K562 (cell line): ENCODE data around the gene APOL4. TPM values are rescaled to one million over a fixed set of nuclear protein-coding genes. Genes with fewer than 3 reads are reported as not detected.
"Not testable (repeated sequence)": the region's sequence is repeated elsewhere in the genome, so short reads cannot be mapped to it uniquely, and the experiment has no call there.

Experiments
- ATAC-seq: fragments of 200-7000 bp; cut with Tn5 transposase; 3 replicates; pipeline ENCODE4 v1.9.1; 2020; ENCODE audit warnings: moderate library complexity
- BruUV-seq: library from RNA; stranded (reverse); fragments of 400-500 nt; replicated peaks from 2 replicates; lab custom pipeline; 2021; lab: Mats Ljungman, UMichigan
- CTCF ChIA-PET: fragments of 300-600 bp; formaldehyde crosslinking; extraction: SDS; loops from one replicate; lab custom pipeline; 2021; ENCODE audit warnings: low intra/inter-chr PET ratio; lab: Yijun Ruan, JAX
- POLR2A ChIA-PET: fragments of 300-600, 350-650 bp; sonication (Branson Sonifier 250); formaldehyde crosslinking; extraction: SDS; loops from one replicate; lab custom pipeline; 2021; ENCODE audit warnings: antibody characterized with exemption, inconsistent platforms; lab: Yijun Ruan, JAX
- DNase-seq, 4 experiments: peaks; one replicate each; pipeline versions ENCODE4 v3.0.0 to v3.0.0-alpha.2; 2011 to 2018; ENCODE audit warnings: low spot score in 3 of 4, mixed read lengths in 3 of 4; ENCODE audit errors: extremely low read depth in 1 of 4
- FAIRE-seq: peaks from 2 replicates; lab custom pipeline; 2011; peaks lifted over from hg19 to GRCh38; lab: Jason Lieb, UNC
- H2AFZ ChIP-seq: 2 replicates; pipeline ENCODE4 v1.6.0; 2011; ENCODE audit warnings: low read depth, low read length, control low read depth, inconsistent platforms
- H3K27ac ChIP-seq: fragments of 200-600 bp; 3 replicates; pipeline ENCODE4 v1.8.0; 2011; ENCODE audit warnings: low read depth, mild to moderate bottlenecking, control low read depth, inconsistent platforms, low read length, moderate library complexity, mixed read lengths; ENCODE audit errors: extremely low read depth
- H3K27me3 ChIP-seq, 2 experiments: fragments of 300-600 bp in 1 of 2; 2 replicates in 1 of 2; 3 replicates in 1 of 2; pipeline versions ENCODE4 v1.6.0 to v1.8.0; 2011; ENCODE audit warnings: inconsistent platforms in 2 of 2, low read length in 2 of 2, mild to moderate bottlenecking in 1 of 2, mixed read lengths in 1 of 2, moderate library complexity in 1 of 2; ENCODE audit not compliant: control insufficient read depth in 2 of 2, insufficient read depth in 2 of 2
- H3K36me3 ChIP-seq: fragments of 300-600 bp; 3 replicates; pipeline ENCODE4 v1.8.0; 2011; ENCODE audit warnings: mild to moderate bottlenecking, low read length, inconsistent platforms; ENCODE audit not compliant: control insufficient read depth, insufficient read depth
- H3K4me1 ChIP-seq, 2 experiments: fragments of 200-600 bp in 1 of 2; replicated peaks in 1 of 2; 2 replicates in 1 of 2; 3 replicates in 1 of 2; pipeline versions ENCODE4 v1.5.1 to v1.8.0; 2011; ENCODE audit warnings: inconsistent platforms in 2 of 2, low read length in 2 of 2, mild to moderate bottlenecking in 1 of 2, mixed read lengths in 1 of 2, moderate library complexity in 1 of 2; ENCODE audit not compliant: control insufficient read depth in 2 of 2, insufficient read depth in 2 of 2
- H3K4me2 ChIP-seq: 2 replicates; pipeline ENCODE4 v1.6.1; 2011; ENCODE audit warnings: low read length, control low read depth, inconsistent platforms, mixed read lengths; ENCODE audit not compliant: insufficient read depth
- H3K4me3 ChIP-seq: fragments of 200-600 bp; sonication (generic), shearing (Covaris generic); 2 replicates; pipeline ENCODE4 v1.5.1; 2016; ENCODE audit warnings: control low read depth, inconsistent platforms
- H3K79me2 ChIP-seq: fragments of 200-600 bp; 3 replicates; pipeline ENCODE4 v1.8.0; 2011; ENCODE audit warnings: low read length, inconsistent platforms; ENCODE audit not compliant: control insufficient read depth, insufficient read depth
- H3K9ac ChIP-seq, 2 experiments: 2 replicates each; pipeline versions ENCODE4 v1.6.0 to v1.6.1; 2011; ENCODE audit warnings: low read depth in 2 of 2, low read length in 2 of 2, control low read depth in 1 of 2, inconsistent platforms in 1 of 2, mild to moderate bottlenecking in 1 of 2, mixed read lengths in 1 of 2; ENCODE audit not compliant: insufficient read depth in 1 of 2
- H3K9me1 ChIP-seq: one replicate; pipeline ENCODE4 v1.6.0; 2011; ENCODE audit warnings: inconsistent platforms, mild to moderate bottlenecking, low read length, moderate library complexity; ENCODE audit not compliant: control insufficient read depth, insufficient read depth
- H3K9me3 ChIP-seq: replicated peaks from 2 replicates; pipeline ENCODE4 v1.5.1; 2011; ENCODE audit warnings: low read depth, low read length, inconsistent platforms; ENCODE audit not compliant: control insufficient read depth, insufficient read depth
- H4K20me1 ChIP-seq: replicated peaks from 2 replicates; pipeline ENCODE4 v1.6.1; 2011; ENCODE audit warnings: low read length, inconsistent platforms, mixed read lengths; ENCODE audit not compliant: control insufficient read depth, insufficient read depth
- CBX5 ChIP-seq: IDR thresholded peaks from 2 replicates; pipeline ENCODE4 v1.6.1; 2014; ENCODE audit warnings: low read depth, borderline replicate concordance
- WGBS: fragments of 100-300 bp; shearing (Covaris generic); methylation state at CpG from one replicate; pipeline ENCODE4 v1.1.6; 2016; ENCODE audit warnings: low coverage, mixed read lengths; ENCODE audit not compliant: insufficient coverage; ENCODE audit errors: missing lambda C conversion rate; 5-methylcytosine and 5-hydroxymethylcytosine counted together
- in situ Hi-C: fragments of 300-500 bp; cut with MboI; formaldehyde crosslinking; loops from 4 replicates; pipeline ENCODE4 v1.15.0; 2018; ENCODE audit warnings: inconsistent platforms, mixed read lengths
- intact Hi-C: fragments of 100-400 bp; cut with micrococcal nuclease; formaldehyde crosslinking; loops from 2 replicates; pipeline ENCODE4 v1.14.2; 2022
- polyA plus RNA-seq, 8 experiments: library from polyadenylated mRNA; depleted of rRNA in 4 of 8; stranded (reverse) in 5 of 8; unstranded in 3 of 8; fragments of >200 nt; fragmentation: Nextera tagmentation in 2 of 8; fragmentation: Illumina TruSeq in 1 of 8; extraction: Ambion mirVana in 2 of 8; extraction: Trizol in 1 of 8; gene quantifications; 2 replicates each; pipeline versions ENCODE4 v1.2.1 to v1.2.3, GENCODE V29; 2011 to 2014; ENCODE audit warnings: inconsistent platforms in 1 of 8, missing spikeins in 1 of 8
- total RNA-seq, 7 experiments: library from RNA; depleted of rRNA in 6 of 7; stranded (reverse); fragments of >200 nt in 6 of 7; fragmentation: Illumina TruSeq in 2 of 7; extraction: Trizol in 2 of 7; gene quantifications; 2 replicates each; pipeline versions ENCODE4 v1.2.1 to v1.2.3, GENCODE V29; 2011 to 2021; ENCODE audit warnings: low replicate concordance in 1 of 7

APOL4 gene
- total and polyA plus RNA-seq, 9 of the 15 experiments (the other 6 are each of a cell fraction or from before 2014, with no cell fraction given): 6.5 to 15.0 (median 9.8) TPM

- no TSS peak for BruUV-seq
- POLR2A ChIA-PET: no interaction called here
- Histone ChIP-seq H3K9me3 (peaks cover 2% of the 10 kb centered on the region; the same call in 1 of the 2 replicates), H3K4me1 (peaks cover 10 to 13% of the 10 kb centered on the region in 2 experiments; a peak in 4 of 5 replicates), H3K27me3 (no peaks in the 10 kb centered on the region), H3K79me2 (peaks cover 7% of the 10 kb centered on the region; the same call in 2 of the 3 replicates), H3K4me3 (no peak overlapping the region), H3K9ac (no peak overlapping the region), H3K36me3 (no peaks in the 10 kb centered on the region), H4K20me1 (no peaks in the 10 kb centered on the region), H2AFZ (no peak overlapping the region), H3K4me2 (no peak overlapping the region), H3K27ac (no peak overlapping the region), H3K9me1 (no peaks in the 10 kb centered on the region)
- intact Hi-C loops: no loop called here
- ATAC-seq (no peak), DNase-seq (no peak), FAIRE-seq (no peak)
- CTCF ChIA-PET: no interaction called here
- no peak for TF ChIP-seq CBX5
- in situ Hi-C loops: no loop called here
- 89% methylated on average over 1 of the region's 1 CpG for WGBS
Observed at GRCh38 chr22:36206255-36206654, 4.6 kb upstream of the APOL4 start.

- WGBS: 85% methylated on average over 5 of the region's 5 CpGs
- H2AFZ ChIP-seq, H3K9me1 ChIP-seq, intact Hi-C loops, H4K20me1 ChIP-seq, H3K9me3 ChIP-seq, DNase-seq, BruUV-seq, H3K4me3 ChIP-seq, H3K9ac ChIP-seq, H3K36me3 ChIP-seq, H3K27ac ChIP-seq, ATAC-seq, CTCF ChIA-PET, in situ Hi-C loops, FAIRE-seq, H3K27me3 ChIP-seq, H3K4me2 ChIP-seq: not testable (repeated sequence)
- H3K79me2 ChIP-seq: peaks cover 11% of the 10 kb centered on the region
- POLR2A ChIA-PET: interaction anchor here (0.5 kb wide), 1 partner anchor 80 kb away, joined by 3 read pairs; no protein-coding TSS in a partner anchor
- H3K4me1 ChIP-seq: peaks cover 10 to 17% of the 10 kb centered on the region in 2 experiments; a peak in 4 of 5 replicates
Observed at GRCh38 chr22:36205573-36205972, 4.0 kb upstream of the APOL4 start.
